CD4-positive, alpha-beta T cell treated with Interleukin-17A for 1 hour (primary cell): ENCODE data around the gene DNAJA1.

Experiments used
- DNase-seq: peaks from one replicate; pipeline ENCODE4 v3.0.0-alpha.2; 2020

DNAJA1 gene

GRCh38 chr9:33029231-33029786, 4.2 kb downstream of the DNAJA1 start:
- peak; percentile 25 for DNase-seq

DNA sequence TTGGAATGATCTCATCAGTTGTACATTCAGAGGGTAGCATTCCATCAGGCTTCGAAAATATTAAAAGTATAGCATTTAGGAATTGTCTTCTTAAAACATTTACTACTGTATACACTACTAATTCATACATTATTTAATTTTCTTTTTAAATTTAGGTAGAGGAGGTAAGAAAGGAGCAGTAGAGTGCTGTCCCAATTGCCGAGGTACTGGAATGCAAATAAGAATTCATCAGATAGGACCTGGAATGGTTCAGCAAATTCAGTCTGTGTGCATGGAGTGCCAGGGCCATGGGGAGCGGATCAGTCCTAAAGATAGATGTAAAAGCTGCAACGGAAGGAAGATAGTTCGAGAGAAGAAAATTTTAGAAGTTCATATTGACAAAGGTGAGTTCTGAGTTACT, 5.2 kb downstream of the DNAJA1 start:
- no peak for DNase-seq

DNA sequence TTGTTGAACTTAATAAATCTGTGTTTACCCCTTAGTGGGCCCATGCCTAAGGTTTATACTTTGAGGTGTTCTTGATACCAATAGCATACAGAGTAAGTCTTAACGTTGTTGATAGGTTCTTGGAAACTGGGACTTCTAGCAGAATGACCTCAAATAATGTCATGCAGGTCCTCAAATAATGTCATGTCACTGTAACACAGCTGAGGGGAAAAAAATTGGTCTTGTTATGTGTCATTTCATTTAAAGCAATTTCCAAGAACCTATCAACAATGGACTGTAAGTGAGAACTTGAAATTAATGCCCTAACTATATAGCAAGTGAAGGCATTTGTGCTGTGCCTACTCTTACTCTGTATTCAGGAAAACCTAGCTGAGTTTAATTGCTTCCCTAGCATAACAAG, 7.2 kb downstream of the DNAJA1 start:
- no peak for DNase-seq

DNA sequence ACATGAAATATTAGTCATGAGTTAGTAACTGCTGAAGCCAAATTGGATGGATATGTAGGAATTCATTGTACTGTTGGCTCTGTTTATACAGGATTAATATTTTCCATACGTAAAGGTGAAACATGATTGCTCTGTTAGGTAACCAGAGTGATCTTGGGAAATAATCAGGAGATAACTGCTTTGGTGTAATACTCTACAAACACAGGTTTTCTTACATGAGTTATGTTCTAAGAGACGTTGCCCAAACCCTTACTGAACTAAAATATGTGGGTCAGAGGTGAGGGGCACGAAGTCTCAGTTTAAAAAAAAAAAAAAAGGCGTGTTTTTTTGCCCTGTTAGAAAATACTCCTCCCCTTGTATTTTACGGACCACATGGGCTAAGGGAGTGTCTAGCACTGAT, 7.8 kb downstream of the DNAJA1 start:
- DNase-seq: no peak

GRCh38 chr9:33040792-33041431, 15.8 kb downstream of the DNAJA1 start:
- peak; percentile 51 for DNase-seq

- DNase-seq: peak; percentile 56
Measured at GRCh38 chr9:33041432-33042188, 16.5 kb downstream of the DNAJA1 start.

DNA sequence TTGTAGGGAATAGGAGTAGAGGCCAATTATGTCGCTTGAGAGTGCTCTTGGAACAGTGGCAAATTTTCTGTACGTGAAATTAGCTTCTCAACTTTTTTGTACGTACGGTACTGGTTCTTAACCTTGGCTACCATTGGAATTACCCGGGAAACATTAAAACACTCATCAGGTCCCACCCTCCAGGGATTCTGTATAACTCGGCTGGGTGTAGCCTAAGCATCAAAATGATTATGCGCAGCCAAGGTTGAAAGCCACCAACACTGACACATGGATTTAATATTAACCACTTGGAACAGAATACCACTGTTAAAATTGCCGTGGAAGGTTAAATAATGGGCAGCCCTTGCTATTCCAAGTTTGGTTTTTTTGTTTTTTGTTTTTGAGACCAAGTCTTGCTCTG, 17.4 kb downstream of the DNAJA1 start:
- DNase-seq: peak; percentile 43

- DNase-seq: no peak
Measured at GRCh38 chr9:33043671-33044070, 18.6 kb downstream of the DNAJA1 start.

- DNase-seq: peak; percentile 75
Measured at GRCh38 chr9:33044162-33044673, 19.1 kb downstream of the DNAJA1 start.

- no peak for DNase-seq
Measured at GRCh38 chr9:33044677-33045282, 19.7 kb downstream of the DNAJA1 start.

DNA sequence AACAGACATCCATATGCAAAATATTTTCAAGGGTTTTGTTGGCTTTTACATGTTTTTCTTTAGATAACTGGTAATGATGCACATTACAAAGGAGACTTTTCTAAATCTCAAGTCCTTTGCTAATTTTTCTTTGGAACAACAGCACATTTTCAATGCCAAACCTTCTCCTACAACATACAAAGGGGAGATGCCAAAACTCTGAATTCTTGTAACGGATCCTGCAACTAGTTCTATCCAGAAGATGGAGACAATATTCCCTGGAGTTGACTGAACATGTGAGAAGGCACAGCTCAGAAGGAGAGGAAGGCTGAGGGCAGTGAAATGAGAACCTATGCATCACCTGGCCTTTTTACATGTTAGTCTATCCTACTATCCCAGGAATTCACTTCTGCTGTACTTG, 21.0 kb downstream of the DNAJA1 start:
- DNase-seq: no peak

GRCh38 chr9:33048054-33048465, 23.0 kb downstream of the DNAJA1 start:
- no peak for DNase-seq

DNA sequence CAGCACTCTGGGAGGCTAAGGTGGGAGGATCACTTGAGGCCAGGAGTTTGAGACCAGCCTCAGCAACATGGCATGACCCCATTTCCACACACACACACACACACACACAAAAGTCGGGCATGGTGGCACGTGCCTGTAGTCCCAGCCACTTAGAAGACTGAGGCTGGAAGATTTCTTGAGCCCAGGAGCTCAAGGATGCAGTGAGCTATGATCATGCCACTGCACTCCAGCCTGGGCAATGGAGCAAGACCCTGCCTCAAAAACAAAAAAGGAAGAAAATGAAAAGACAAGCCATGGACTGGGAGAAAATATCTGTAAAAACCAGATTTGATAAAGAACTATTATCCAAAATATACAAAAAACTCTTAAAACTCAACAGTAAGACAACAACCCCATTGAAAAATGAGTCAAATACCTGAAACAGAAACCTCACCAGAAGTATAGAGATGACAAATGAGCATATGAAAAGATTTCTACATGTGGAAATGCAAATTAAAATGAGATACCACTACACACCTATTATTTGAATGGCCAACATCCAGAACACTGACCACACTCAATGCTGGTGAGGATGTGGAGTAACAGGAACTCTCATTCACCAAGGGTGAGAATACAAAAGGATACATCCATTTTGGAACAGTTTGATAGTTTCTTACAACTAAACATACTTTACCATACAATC, 24.7 kb downstream of the DNAJA1 start:
- no peak for DNase-seq

DNA sequence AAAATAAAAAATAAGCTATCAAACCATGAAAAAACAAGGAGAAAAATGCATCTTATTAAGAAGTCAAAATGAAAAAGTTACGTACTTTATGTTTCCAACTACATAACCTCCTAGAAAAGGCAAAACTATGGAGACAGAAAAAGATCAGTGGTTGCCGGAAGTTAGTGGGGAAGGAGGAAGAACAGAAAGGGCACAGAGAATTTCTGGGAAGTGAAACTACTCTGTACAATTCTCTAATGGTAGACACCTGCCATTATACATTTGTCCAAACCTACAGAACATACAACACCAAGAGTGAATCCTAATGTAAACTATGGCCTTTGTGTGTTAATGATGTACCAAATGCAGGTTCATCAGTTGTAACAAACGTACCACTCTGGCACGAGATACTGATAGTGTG, 26.1 kb downstream of the DNAJA1 start:
- no peak for DNase-seq

DNA sequence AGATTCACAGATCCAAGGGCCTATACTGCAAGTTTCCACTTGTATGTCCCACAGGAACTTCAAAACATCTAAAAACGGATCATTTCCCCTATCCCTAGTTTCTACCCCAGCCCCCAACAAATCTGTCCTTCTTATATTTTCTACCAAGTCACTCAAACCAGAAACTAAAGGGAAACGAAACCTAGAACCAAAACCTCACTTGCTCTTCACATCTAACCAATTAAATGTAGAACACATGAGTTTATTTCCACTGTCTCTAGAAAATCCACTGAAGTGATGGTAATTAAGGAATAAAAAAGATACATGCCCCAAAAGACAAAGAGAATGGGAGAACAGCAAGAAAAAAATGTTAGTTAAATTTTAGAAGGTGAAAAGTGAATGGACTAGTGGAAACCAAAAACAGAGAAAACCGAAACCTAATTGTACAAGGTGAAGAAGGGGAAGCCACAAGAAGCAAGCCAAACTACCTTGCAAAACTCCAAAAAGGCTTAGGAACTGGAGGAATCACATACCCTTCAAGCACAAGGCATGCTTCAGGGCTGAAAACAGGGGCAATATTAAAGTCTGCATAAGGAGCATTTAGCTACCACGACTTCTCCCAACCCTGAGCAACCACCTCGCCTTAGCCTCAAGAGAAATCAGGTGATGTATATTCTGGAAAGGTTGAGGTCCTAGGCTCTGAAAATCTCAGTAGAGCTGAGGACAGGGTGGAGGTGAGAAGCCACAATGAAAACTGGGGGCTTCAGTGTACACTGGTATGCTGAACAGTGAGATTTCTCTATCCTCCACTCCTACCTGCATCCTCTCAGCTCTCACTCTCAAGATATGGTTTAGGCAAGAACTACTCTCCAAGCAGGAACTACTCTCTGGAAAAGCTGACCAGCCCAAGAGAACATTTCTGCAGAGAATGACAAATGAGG, 40.3 kb downstream of the DNAJA1 start:
- no peak for DNase-seq

DNA sequence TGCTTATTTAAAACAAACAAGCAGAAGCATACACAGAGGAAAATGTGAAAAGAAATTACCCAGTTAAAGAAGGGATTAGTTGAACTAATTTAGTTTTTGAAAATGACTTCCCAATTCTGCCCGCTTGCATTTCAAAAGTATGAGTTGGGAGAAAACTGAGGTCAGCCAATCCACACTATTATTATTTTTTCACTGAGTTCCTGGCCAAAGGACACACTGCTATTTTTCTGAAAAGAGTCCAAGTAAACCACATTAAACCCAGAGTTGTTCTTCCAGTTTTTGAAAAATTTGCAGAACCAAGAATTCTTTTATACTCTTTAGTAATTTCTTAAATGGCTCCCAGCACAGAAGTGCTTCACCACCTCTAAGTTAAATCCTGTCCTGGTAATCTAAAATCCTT, 43.9 kb downstream of the DNAJA1 start:
- DNase-seq: no peak

GRCh38 chr9:33076046-33077004, 51.3 kb downstream of the DNAJA1 start, which contains the start of gene SMU1:
TSS of gene SMU1 (minus strand) at chr9:33076674. CDS start at chr9:33076608, 66 bp downstream.
- DNase-seq: peak; percentile 98

DNA sequence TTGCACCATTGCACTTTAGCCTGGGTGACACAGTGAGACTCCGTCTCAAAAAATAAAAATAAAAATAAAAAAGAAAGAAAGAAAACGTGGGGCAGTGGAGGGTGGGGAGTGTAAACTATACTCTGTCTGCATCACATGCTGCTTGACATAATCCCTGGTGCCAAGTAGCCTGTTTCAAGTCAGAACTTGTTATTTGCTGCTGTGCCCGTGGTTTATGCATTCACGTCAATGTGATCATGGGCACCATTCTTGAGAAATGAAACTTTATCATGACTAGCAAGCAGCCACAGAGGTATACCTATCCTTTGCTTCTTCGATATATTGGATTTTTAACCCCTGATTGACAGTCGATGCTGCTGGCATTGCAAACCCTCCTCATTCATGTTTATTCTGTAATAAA, 55.5 kb downstream of the DNAJA1 start:
- DNase-seq: no peak

- DNase-seq: peak; percentile 87
Measured at GRCh38 chr9:33081128-33081851, 56.2 kb downstream of the DNAJA1 start.

DNA sequence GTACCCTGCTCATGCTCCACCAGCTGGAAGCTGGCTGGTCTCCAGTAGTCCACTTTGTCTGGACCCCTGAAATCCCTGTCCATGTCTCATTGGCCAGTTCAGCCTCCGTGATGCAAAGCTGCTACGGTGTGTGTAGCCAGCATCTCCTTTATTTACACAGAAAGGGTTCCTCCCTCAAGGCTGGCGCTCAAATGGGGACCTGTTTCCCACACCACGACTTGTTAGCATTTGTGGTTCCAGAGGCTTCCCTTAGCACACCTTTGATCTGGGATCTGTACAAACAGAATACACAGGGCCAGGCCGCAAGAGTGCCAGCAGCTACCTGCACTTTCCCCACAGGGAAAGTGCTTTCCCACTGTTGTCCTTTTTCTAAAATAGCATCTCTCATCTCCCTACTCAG, 57.1 kb downstream of the DNAJA1 start:
- DNase-seq: peak; percentile 28
